ENCODE measurements around the gene PCED1B.
"Not testable (repeated sequence)": the region's sequence is repeated elsewhere in the genome, so short reads cannot be mapped to it uniquely, and the experiment has no call there.

The PCED1B gene

DNA sequence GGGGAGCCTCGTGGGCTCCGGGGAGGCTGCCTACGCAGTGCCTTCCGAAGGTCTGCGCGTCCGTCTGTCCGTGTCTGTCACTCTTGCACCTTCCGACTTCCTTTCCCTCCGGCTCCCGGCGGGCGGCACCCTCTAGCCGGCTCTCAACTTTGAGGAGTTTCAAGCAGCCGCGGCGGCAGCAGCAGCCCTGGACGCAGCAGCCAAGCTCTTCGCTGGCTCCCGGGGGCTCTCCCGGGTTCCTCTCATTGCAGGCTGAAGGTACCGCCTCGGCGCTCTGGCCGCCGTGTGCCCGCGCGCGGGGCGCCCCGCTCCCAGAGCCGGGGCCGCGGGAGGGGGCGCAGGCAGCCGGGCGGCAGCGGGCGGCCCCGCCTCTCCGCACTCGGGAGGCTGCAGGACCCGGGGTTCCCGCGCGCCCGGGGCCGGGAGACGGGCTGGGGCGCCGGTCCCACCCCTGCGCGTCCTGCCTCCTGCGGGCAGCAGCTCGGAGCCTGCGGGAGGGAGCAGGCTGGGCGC is at the start of gene PCED1B, which contains the start of gene AMIGO2:
TSS of gene PCED1B (plus strand) at position 154 of the 513 bp plus-strand sequence. CDS start 155,443 bp downstream, outside the sequence.
TSS of gene AMIGO2 (minus strand) at position 492 of the 513 bp plus-strand sequence. CDS start 957 bp downstream, outside the sequence.
- DNase-seq: peak; percentile 61

GRCh38 chr12:47029903-47030302 is 49.5 kb upstream of the PCED1B start:
- DNase-seq: no peak

- DNase-seq: peak; percentile 65
Observed at GRCh38 chr12:47032644-47033043, 46.8 kb upstream of the PCED1B start.

DNA sequence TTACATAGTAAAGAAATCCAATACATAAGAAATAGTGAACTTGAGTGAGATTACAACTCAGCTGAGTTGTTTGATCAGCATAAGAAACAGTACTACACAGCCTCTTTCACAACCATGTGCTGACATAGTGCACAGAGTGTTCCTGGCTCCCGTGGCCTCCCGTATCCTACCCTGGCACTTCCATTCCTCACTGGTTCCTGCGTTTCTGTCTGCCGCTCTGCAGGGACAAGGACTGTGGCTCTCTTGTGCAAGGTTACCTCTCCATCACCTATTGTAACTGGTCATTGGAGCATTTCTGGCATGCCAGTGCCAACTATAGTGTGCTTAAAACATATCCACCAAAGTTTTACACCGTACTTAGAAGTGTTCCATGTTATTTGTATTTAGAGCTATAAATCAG is 46.3 kb upstream of the PCED1B start:
- DNase-seq: peak; percentile 50

GRCh38 chr12:47033789-47034555 is 45.4 kb upstream of the PCED1B start:
- no peak for DNase-seq

DNA sequence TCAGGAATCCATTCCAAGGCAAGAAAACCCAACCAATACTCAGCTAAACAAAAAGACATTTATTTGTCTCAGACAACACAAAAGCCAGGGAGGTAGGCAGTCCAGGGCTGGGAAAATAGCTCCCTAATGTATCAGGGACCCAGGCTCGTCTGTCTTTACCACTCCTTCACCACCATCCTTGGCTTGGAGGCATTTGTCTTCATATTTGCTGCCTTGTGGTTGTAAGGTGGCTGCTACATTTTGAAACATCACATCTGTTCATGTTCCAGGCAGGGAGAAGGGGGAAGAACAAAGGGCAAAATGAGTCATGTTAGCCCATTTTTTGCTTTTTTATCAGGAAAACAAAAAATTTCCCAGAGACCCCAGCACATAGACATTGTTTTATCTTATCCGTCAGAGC is 44.8 kb upstream of the PCED1B start:
- DNase-seq: no peak

GRCh38 chr12:47035484-47035883 is 43.9 kb upstream of the PCED1B start:
- no peak for DNase-seq

DNA sequence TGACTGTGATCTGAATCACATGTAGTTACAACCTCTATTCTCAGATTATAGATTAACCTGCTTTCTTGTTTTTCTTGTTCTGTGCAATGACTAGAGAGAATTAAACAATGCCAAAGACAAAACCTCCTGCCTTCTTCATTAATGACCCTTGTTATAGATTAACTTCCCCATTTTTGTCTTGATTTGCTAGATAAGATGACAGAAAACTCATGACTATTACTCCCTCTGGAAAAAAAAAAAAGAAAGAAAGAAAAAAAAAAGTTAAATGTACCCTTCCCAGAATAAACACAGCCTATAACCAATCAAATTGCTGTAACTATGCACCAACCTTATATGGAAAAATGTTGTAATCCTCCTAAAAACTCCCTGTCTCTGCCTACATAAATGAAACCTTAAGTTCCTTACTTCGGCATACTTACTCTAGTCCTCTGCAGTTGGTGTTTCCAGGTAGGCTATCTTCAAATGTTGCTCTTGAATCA is 41.1 kb upstream of the PCED1B start:
- no peak for DNase-seq

GRCh38 chr12:47039079-47039478 is 40.3 kb upstream of the PCED1B start:
- DNase-seq: no peak

GRCh38 chr12:47039756-47040155 is 39.7 kb upstream of the PCED1B start:
- no peak for DNase-seq

DNA sequence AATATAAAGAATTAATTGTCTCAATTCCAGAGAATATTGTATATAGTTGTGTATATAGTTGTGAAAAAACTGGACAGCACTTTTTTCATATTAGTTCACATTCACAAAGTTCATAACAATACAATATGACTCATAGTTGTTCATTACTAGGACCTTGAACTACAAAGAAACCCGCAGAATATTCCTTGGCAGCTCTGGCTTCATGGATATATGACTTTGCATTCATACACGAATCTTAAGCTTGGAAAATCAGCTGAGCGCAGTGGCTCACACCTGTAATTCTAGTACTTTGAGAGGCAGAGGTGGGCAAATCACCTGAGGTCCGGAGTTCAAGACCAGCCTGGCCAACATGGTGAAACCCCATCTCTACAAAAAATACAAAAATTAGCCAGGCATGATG is 38.1 kb upstream of the PCED1B start:
- DNase-seq: no peak

GRCh38 chr12:47048541-47048940 is 30.9 kb upstream of the PCED1B start:
- no peak for DNase-seq

- not testable (repeated sequence) for DNase-seq
Observed at GRCh38 chr12:47051291-47051690, 28.1 kb upstream of the PCED1B start.

- DNase-seq: no peak
Observed at GRCh38 chr12:47052274-47052673, 27.1 kb upstream of the PCED1B start.

DNA sequence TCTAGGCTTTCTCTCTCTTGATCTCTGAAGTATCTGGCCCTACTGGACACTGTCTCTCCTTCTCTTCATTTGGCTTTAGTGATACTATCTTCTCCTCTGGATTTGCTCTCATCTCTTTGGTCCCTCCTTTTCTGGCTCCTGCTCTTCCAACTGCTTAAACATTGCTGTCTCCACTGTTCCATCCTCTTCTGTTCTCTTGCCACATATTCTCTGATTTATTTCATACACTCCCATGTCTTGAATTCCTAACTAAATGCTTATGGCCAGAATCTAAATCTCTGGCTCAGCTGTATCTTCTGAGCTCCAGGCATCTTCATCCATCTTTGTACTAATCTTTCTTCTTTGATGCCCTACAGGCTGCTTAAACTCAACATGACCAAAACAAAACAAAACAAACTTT is 25.5 kb upstream of the PCED1B start:
- DNase-seq: no peak

- no peak for DNase-seq
Observed at GRCh38 chr12:47054659-47055058, 24.8 kb upstream of the PCED1B start.

DNA sequence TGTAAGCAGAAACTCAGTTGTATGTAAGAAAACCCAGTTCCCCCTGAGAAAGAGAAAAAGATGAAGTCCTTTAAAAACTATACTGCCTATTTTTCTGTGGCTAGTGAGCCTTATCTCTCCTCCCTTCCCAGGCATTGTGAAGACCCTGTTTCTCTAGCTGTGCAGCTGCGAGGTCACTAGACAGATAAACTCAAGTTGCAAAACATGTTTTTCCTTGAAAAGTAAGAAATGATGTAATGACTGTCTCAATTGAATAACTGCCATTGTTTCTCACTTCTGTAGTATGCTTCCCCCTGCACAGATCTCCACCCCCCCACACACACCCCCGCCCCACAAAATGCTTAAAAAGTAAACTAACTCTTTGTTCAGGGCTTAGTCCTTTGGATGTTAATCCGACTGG is 23.6 kb upstream of the PCED1B start:
- DNase-seq: not testable (repeated sequence)

- not testable (repeated sequence) for DNase-seq
Observed at GRCh38 chr12:47056944-47057343, 22.5 kb upstream of the PCED1B start.

- DNase-seq: not testable (repeated sequence)
Observed at GRCh38 chr12:47058640-47059039, 20.8 kb upstream of the PCED1B start.

GRCh38 chr12:47065546-47065945 is 13.9 kb upstream of the PCED1B start:
- DNase-seq: no peak

GRCh38 chr12:47066278-47067025 is 13.0 kb upstream of the PCED1B start:
- no peak for DNase-seq

GRCh38 chr12:47067176-47067575 is 12.2 kb upstream of the PCED1B start:
- no peak for DNase-seq

- no peak for DNase-seq
Observed at GRCh38 chr12:47067771-47068431, 11.5 kb upstream of the PCED1B start.

Data from NCI-H510A treated with DMSO at 0.1 percent for 48 hours (cell line).